ENCODE data around the gene KIF22.

KIF22 gene

GRCh38 chr16:29804020-29804419 lies 13.5 kb downstream of the KIF22 start:
- no peak for DNase-seq (ENCODE audit: low spot score)

- no peak for DNase-seq (ENCODE audit: low spot score)
Observed at GRCh38 chr16:29804455-29805231, 14.1 kb downstream of the KIF22 start.

GRCh38 chr16:29805232-29806098 lies 14.9 kb downstream of the KIF22 start:
- peak; percentile 98 for DNase-seq (ENCODE audit: low spot score)

- no peak for DNase-seq (ENCODE audit: low spot score)
Observed at GRCh38 chr16:29806099-29806579, 15.6 kb downstream of the KIF22 start, which contains the start of gene MAZ. Gene MAZ (plus strand): TSS chr16:29806529. CDS start chr16:29806702, 173 bp downstream.

- DNase-seq (ENCODE audit: low spot score): peak; percentile 83
Observed at GRCh38 chr16:29806641-29807425, 16.3 kb downstream of the KIF22 start.

- peak; percentile 88 for DNase-seq (ENCODE audit: low spot score)
Observed at GRCh38 chr16:29807426-29808218, 17.1 kb downstream of the KIF22 start.

GRCh38 chr16:29808219-29808900 lies 17.8 kb downstream of the KIF22 start:
- DNase-seq (ENCODE audit: low spot score): no peak

- no peak for DNase-seq (ENCODE audit: low spot score)
Observed at GRCh38 chr16:29809031-29809747, 18.6 kb downstream of the KIF22 start.

GRCh38 chr16:29809850-29810698 lies 19.5 kb downstream of the KIF22 start:
- no peak for DNase-seq (ENCODE audit: low spot score)

- peak; percentile 62 for DNase-seq (ENCODE audit: low spot score)
Observed at GRCh38 chr16:29810699-29811169, 20.2 kb downstream of the KIF22 start.

- peak; percentile 96 for DNase-seq (ENCODE audit: low spot score)
Observed at GRCh38 chr16:29811170-29811895, 20.8 kb downstream of the KIF22 start.

GRCh38 chr16:29811896-29812665 lies 21.5 kb downstream of the KIF22 start, which contains the start of gene PRRT2:
Gene PRRT2 (plus strand): TSS chr16:29812193. CDS start chr16:29813055, 862 bp downstream.
- DNase-seq (ENCODE audit: low spot score): peak; percentile 88

- no peak for DNase-seq (ENCODE audit: low spot score)
Observed at GRCh38 chr16:29812754-29813643, 22.4 kb downstream of the KIF22 start.

GRCh38 chr16:29813644-29814562 lies 23.4 kb downstream of the KIF22 start:
- peak; percentile 60 for DNase-seq (ENCODE audit: low spot score)

- DNase-seq (ENCODE audit: low spot score): no peak
Observed at GRCh38 chr16:29814592-29814991, 24.0 kb downstream of the KIF22 start.
